ENCODE results near the gene KLK8.

GRCh38 chr19:50983625-50984292 lies 17.6 kb downstream of the KLK8 start, which contains the start of gene KLK7:
- TF ChIP-seq SIN3A (IDR thresholded peaks at IDR 0.05; ENCODE audit: borderline replicate concordance, insufficient read depth, low read length) (no peak), POLR2AphosphoS5 (IDR thresholded peaks at IDR 0.05; ENCODE audit: low read depth, low read length) (no peak)
